ENCODE data around the gene EIF4G1. TPM values are rescaled to one million over a fixed set of nuclear protein-coding genes. Genes with fewer than 3 reads are reported as not detected.

The EIF4G1 gene
- polyA plus RNA-seq, 6 donors from 2014 or later, result 6.4 to 30.0 (median 14.1) TPM

DNA sequence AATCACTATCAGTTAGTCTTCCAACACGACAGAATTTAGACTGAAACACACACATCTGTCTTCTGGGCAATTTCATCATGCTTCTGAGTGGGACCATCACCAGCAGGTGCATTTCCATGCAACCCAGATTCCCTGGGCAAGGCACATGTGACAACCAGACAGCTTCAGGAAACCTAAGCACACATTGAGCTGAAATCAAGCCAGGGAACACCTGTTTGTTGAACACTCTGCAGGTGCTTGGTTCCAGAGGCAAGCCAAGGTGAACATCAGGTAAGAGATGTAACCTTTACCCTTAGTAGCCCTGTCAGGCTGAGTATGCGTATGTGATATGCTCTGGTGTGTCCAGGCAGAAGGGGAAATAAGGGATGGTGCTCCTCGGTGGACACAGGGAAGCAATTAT is 18.6 kb upstream of the EIF4G1 start:
- Mint-ChIP-seq H3K27me3 (peaks cover 0 to 17% (median 11%) of the 10 kb centered on the region in 3 donors), H3K4me1 (peaks cover 12 to 24% (median 12%) of the 10 kb centered on the region in 3 donors), H3K27ac (peak overlapping the region in 1 of 6 donors; percentile 22), H3K9me3 (no peaks in the 10 kb centered on the region), H3K4me3 (peak overlapping the region in 1 of 8 donors; percentile 70), H3K36me3 (no peaks in the 10 kb centered on the region)
- ATAC-seq (ENCODE audit: low read depth in 2 of 2) (no peak), DNase-seq (no peak)

DNA sequence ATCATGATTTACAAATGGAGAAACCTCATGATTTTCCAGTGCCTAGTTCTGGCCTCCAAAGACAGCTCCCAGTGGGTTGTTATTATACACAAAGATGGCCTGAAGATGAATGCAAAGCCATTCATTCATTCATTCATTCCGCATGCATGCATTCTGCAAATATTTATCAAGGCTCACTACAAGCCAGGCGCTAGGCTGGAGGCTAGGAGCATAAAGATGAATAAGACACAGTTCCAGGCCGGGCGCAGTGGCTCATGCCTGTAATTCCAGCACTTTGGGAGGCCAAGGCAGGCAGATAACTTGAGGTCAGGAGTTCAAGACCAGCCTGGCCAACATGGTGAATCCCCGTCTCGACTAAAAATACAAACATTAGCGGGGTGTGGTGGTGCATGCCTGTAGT is 17.8 kb upstream of the EIF4G1 start:
- peak overlapping the region in 7 of 8 donors; percentile 48 to 90 (median 77) for H3K4me3 Mint-ChIP-seq
- H3K27ac Mint-ChIP-seq, result no peak overlapping the region
- H3K9me3 Mint-ChIP-seq, result no peaks in the 10 kb centered on the region

DNA sequence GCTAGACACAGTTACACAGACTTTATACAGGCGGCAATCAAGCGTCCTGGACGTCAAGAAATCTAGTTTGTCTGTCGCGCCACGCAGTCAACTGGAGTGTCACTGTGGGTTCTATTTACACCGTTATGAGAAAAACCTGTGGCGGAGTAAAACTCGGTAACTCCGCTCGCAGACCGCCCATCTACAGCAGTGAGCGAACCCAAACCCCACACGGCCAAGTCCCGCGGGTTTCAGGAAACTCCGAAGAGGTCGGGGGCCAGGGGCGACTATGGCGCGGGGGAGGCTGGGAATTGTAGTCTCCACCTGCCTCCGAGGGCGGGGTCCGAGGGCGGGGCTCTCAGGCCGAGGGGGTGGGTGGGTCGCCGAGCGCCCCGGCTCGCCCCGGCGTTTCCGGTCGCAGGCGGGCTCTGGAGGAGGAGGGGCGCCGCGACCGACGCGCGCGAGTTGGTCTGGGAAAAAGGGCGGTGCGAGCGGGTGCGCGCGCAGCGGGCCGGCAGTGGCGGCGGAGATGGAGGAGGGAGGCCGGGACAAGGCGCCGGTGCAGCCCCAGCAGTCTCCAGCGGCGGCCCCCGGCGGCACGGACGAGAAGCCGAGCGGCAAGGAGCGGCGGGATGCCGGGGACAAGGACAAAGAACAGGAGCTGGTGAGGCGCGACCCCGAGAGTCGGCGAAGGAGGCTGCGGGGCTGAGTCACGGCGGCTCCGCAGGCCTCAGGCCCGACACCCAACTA is 15.5 kb upstream of the EIF4G1 start, which contains the start of gene PSMD2:
PSMD2 (plus strand) TSS at position 483 of the 729 bp plus-strand sequence; CDS start at position 509, 26 bp downstream.
- ATAC-seq (ENCODE audit: low read depth in 2 of 2), result peak; percentile 90 to 92
- H3K4me3 Mint-ChIP-seq, result peak within 1 kb of the TSS; percentile 89 to 97 (median 92)
- peak; percentile 96 for DNase-seq
- peaks cover 14 to 32% (median 15%) of the 10 kb centered on the region in 3 donors for H3K4me1 Mint-ChIP-seq
- H3K9me3 Mint-ChIP-seq, result no peaks in the 10 kb centered on the region
- peaks cover 0 to 9% of the 10 kb centered on the region in 2 donors for H3K36me3 Mint-ChIP-seq
- peak within 1 kb of the TSS; percentile 33 to 95 (median 87) for H3K27ac Mint-ChIP-seq
- H3K27me3 Mint-ChIP-seq, result no peaks in the 10 kb centered on the region

More for the DNA sequence above, 17.8 kb upstream of the EIF4G1 start:
- peaks cover 0 to 13% (median 11%) of the 10 kb centered on the region in 3 donors for H3K27me3 Mint-ChIP-seq
- H3K4me1 Mint-ChIP-seq, result peaks cover 13 to 31% (median 14%) of the 10 kb centered on the region in 3 donors
- peaks cover 0 to 4% of the 10 kb centered on the region in 2 donors for H3K36me3 Mint-ChIP-seq
- DNase-seq (no peak), ATAC-seq (ENCODE audit: low read depth in 2 of 2) (no peak)

DNA sequence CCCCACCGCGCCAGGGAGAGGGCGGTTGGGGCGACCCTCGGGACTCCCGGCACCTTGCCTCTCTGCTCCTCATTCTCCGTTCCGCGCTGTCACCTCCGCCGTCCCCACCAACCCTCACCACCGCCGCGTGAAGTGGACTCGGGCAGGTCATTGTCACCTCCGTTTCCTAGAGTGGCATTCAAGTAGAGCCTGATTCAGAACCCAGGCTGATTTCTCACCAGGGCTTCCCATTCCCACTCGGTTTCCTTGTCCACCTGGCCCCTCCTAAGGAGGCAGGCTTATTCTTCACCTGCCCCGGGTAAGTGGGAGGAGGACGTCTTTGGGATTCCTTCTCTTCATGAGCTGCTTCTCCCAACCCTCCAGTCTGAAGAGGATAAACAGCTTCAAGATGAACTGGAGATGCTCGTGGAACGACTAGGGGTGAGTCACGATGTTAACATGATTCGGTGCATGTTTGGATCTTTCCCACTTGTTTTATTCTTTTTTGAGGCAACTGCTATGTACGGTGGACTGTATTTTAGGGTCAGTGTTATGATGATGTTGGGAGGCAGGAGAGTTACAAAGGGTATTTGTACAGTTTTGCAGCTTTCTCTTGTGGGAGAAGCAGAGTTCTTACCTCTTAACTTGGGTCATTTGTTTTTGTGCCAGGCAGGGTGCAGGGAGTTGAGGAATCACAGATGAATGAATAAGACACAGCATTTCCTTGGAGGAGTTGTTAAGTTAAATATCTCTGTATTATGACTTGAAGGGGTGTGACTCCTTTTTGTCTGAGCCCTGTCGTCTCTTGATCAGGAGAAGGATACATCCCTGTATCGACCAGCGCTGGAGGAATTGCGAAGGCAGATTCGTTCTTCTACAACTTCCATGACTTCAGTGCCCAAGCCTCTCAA is 14.7 kb upstream of the EIF4G1 start:
- Mint-ChIP-seq H3K4me1 (peaks cover 18 to 32% (median 19%) of the 10 kb centered on the region in 3 donors), H3K4me3 (peak overlapping the region; percentile 89 to 97 (median 92)), H3K9me3 (no peaks in the 10 kb centered on the region), H3K27ac (peak overlapping the region in 4 of 6 donors; percentile 50 to 95 (median 71)), H3K36me3 (peaks cover 0 to 15% of the 10 kb centered on the region in 2 donors), H3K27me3 (no peaks in the 10 kb centered on the region)
- no peak for DNase-seq
- no peak for ATAC-seq (ENCODE audit: low read depth in 2 of 2)

DNA sequence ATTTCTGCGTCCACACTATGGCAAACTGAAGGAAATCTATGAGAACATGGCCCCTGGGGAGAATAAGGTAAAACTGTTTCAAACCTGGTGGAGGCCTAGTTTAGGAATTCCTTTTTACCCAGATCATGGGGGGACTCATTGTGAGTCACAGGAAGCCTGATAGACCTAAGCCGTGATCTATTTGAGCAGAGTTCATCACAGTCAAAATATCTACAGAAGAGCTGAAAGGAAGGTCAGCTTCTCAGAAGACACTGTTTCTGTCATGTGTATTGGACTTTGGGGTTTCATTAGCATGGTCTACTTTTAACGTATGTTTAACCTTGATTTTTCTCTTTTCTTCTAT is 14.1 kb upstream of the EIF4G1 start:
- peak overlapping the region in 1 of 6 donors; percentile 64 for H3K27ac Mint-ChIP-seq
- peak overlapping the region; percentile 89 to 97 (median 92) for H3K4me3 Mint-ChIP-seq
- no peak for ATAC-seq (ENCODE audit: low read depth in 2 of 2)
- no peaks in the 10 kb centered on the region for H3K27me3 Mint-ChIP-seq
- peaks cover 0 to 15% of the 10 kb centered on the region in 2 donors for H3K36me3 Mint-ChIP-seq
- DNase-seq, result no peak
- H3K4me1 Mint-ChIP-seq, result peaks cover 18 to 32% (median 19%) of the 10 kb centered on the region in 3 donors
- no peaks in the 10 kb centered on the region for H3K9me3 Mint-ChIP-seq

DNA sequence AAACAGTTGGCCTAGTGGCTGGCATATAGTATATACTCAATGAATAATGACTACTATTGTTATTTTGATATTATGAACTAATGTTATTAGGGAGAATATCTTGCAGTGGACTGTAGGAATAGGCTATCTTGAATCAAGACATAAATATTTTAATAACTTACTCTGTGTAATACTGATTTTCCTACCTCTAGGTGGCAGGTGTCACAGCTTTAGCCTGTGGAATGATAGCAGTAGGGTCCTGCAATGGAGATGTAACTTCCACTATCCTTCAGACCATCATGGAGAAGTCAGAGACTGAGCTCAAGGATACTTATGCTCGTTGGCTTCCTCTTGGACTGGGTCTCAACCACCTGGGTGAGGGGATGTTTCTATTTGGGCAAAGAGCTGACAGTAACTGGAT is 8.8 kb upstream of the EIF4G1 start:
- Mint-ChIP-seq H3K4me1 (peaks cover 8 to 9% (median 9%) of the 10 kb centered on the region in 3 donors), H3K27me3 (no peaks in the 10 kb centered on the region), H3K27ac (peak overlapping the region in 2 of 6 donors; percentile 30 to 49), H3K9me3 (no peaks in the 10 kb centered on the region), H3K36me3 (peaks cover 11 to 30% of the 10 kb centered on the region in 2 donors), H3K4me3 (no peak overlapping the region)
- peak; percentile 57 to 65 for ATAC-seq (ENCODE audit: low read depth in 2 of 2)
- no peak for DNase-seq

DNA sequence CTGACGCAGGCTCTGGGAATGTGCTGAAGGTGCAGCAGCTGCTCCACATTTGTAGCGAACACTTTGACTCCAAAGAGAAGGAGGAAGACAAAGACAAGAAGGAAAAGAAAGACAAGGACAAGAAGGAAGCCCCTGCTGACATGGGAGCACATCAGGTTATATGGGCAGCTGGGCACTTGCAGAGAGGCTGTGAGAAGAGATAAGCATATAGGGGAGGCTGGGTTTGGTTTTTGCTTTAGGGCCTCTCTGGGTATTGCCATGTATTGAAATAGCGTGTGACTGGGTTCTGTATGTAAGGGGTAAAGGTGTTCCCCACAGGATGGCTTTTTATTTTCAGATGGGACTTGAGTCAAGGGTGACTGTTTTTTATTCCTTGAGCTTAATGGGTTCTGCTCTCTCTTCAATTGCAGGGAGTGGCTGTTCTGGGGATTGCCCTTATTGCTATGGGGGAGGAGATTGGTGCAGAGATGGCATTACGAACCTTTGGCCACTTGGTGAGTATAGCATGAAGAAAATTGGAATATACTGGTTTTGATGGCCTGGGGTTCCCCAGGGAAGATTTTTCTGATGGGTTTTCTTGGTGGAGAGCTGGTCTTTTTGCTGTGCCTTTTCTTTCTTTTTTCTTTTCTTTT is 7.9 kb upstream of the EIF4G1 start:
- peak overlapping the region in 2 of 6 donors; percentile 2 to 66 for H3K27ac Mint-ChIP-seq
- no peaks in the 10 kb centered on the region for H3K9me3 Mint-ChIP-seq
- DNase-seq, result no peak
- peaks cover 11 to 28% of the 10 kb centered on the region in 2 donors for H3K36me3 Mint-ChIP-seq
- no peak overlapping the region for H3K4me3 Mint-ChIP-seq
- ATAC-seq (ENCODE audit: low read depth in 2 of 2), result no peak
- H3K27me3 Mint-ChIP-seq, result no peaks in the 10 kb centered on the region
- H3K4me1 Mint-ChIP-seq, result peaks cover 3 to 6% (median 5%) of the 10 kb centered on the region in 3 donors

DNA sequence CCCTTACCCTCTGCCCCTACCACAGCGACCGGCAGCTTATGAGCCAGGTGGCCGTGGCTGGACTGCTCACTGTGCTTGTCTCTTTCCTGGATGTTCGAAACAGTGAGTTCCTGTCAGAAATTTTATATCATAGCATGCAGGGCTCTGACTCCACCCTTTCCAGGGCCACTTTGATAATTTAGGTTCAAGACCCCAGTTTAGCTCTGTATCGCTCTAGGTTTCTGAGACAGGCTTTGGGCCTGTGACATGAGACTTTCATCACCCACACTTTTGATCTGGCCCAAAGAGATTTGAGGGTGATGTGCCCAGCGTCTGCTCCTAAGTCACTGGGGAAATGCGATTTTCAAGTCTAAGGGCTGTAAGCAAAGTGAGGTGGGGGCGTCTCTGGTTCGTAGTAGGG is 6.5 kb upstream of the EIF4G1 start:
- H3K4me3 Mint-ChIP-seq, result no peak overlapping the region
- no peaks in the 10 kb centered on the region for H3K27me3 Mint-ChIP-seq
- H3K9me3 Mint-ChIP-seq, result no peaks in the 10 kb centered on the region
- peaks cover 11 to 22% of the 10 kb centered on the region in 2 donors for H3K36me3 Mint-ChIP-seq
- H3K4me1 Mint-ChIP-seq, result peaks cover 0 to 5% (median 3%) of the 10 kb centered on the region in 3 donors
- H3K27ac Mint-ChIP-seq, result peak overlapping the region in 1 of 6 donors; percentile 76
- DNase-seq, result no peak
- no peak for ATAC-seq (ENCODE audit: low read depth in 2 of 2)

DNA sequence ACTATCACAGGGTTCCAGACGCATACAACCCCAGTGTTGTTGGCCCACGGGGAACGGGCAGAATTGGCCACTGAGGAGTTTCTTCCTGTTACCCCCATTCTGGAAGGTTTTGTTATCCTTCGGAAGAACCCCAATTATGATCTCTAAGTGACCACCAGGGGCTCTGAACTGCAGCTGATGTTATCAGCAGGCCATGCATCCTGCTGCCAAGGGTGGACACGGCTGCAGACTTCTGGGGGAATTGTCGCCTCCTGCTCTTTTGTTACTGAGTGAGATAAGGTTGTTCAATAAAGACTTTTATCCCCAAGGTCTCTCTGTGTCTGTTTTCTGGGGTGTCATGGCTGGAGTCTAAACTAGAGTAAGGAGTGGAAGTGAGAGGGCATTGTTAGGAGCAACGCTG is 5.7 kb upstream of the EIF4G1 start:
- Mint-ChIP-seq H3K27ac (no peak overlapping the region), H3K9me3 (no peaks in the 10 kb centered on the region), H3K36me3 (peaks cover 11 to 22% of the 10 kb centered on the region in 2 donors), H3K27me3 (no peaks in the 10 kb centered on the region), H3K4me1 (peaks cover under 1 to 5% (median 3%) of the 10 kb centered on the region in 3 donors), H3K4me3 (no peak overlapping the region)
- no peak for DNase-seq
- no peak for ATAC-seq (ENCODE audit: low read depth in 2 of 2)

DNA sequence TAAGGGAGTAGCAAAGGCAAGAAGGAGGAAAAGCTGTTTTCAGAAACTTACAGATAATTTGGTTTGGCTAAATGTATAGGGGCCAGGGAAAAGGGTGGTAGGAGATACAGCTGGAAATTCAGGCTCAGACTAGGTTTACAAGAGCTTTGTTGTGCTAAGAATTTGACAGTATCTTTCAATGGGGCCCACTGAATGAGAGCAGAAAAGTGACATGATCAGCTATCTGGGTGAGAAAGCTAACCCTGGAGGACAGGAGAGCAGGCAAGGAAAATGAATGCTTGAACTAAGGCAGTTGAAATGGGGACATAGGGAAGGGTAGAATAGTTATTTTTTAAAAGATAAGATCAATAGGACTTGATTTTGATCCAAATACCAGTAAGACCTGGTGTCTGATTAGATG is 2.8 kb upstream of the EIF4G1 start:
- H3K4me3 Mint-ChIP-seq, result peak overlapping the region in 3 of 8 donors; percentile 17 to 71 (median 33)
- H3K27ac Mint-ChIP-seq, result peak overlapping the region in 2 of 6 donors; percentile 6 to 9
- peaks cover 11 to 15% of the 10 kb centered on the region in 2 donors for H3K36me3 Mint-ChIP-seq
- no peaks in the 10 kb centered on the region for H3K27me3 Mint-ChIP-seq
- H3K9me3 Mint-ChIP-seq, result no peaks in the 10 kb centered on the region
- DNase-seq (no peak), ATAC-seq (ENCODE audit: low read depth in 2 of 2) (no peak)
- H3K4me1 Mint-ChIP-seq, result peaks cover 8 to 14% (median 11%) of the 10 kb centered on the region in 3 donors

DNA sequence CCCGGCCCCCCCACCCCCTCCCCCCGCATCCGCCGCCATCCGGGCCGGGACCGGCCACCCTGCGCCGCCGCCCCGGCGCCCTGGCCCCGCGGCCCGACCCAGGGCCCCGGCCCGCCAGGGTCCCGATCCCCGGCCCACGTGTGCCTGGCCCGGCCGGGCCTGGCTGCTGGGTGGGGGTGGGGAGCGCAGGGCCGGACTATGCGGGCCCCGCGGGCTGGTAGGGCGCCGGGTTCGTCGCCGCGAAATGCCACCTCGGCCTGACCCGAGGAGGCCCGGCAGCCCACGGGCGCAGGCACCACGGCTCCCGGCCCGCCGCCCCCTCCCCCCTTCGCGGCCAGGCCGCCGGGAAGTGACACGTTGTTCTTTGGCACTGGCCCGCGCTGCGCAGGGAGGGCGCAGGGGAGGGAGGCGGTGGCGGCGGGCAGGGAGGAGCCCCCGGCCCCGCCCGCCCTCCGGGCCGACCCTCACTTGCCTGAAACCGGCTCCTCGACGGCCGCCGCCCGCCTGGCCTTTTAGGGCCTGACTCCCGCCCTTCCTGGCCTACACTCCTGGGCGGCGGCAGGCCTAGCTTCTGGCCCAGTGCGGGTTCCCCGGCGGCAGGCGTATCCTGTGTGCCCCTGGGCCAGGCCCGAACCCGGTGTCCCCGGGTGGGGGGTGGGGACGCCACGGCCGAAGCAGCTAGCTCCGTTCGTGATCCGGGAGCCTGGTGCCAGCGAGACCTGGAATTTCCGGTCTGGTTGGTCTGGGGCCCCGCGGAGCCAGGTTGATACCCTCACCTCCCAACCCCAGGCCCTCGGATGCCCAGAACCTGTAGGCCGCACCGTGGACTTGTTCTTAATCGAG is 515 bp downstream of the EIF4G1 start:
- Mint-ChIP-seq H3K4me1 (peaks cover 24 to 36% (median 33%) of the 10 kb centered on the region in 3 donors), H3K27ac (peak overlapping the region; percentile 66 to 97 (median 86))
- ATAC-seq (ENCODE audit: low read depth in 2 of 2), result peak; percentile 54 to 55

DNA sequence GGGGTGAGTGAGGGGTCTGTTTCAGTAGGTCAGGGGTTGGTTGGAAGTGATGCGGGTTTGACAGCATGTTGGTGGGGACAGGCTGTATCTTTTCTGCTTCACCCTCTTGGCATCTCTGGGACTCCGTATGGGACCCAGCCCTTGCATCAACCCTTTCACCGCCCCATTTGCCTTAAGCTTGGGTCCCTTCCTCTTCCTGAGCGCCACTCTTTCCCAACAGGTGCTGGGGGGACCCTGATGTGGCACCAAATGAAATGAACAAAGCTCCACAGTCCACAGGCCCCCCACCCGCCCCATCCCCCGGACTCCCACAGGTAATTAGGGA is 1.1 kb downstream of the EIF4G1 start:
- H3K36me3 Mint-ChIP-seq, result no peaks in the 10 kb centered on the region
- no peak for ATAC-seq (ENCODE audit: low read depth in 2 of 2)
- DNase-seq, result no peak
- peak overlapping the region; percentile 61 to 97 (median 78) for H3K27ac Mint-ChIP-seq
- peak overlapping the region; percentile 50 to 92 (median 84) for H3K4me3 Mint-ChIP-seq
- no peaks in the 10 kb centered on the region for H3K27me3 Mint-ChIP-seq
- H3K9me3 Mint-ChIP-seq, result no peaks in the 10 kb centered on the region
- peaks cover 24 to 36% (median 33%) of the 10 kb centered on the region in 3 donors for H3K4me1 Mint-ChIP-seq

More for the DNA sequence above, 515 bp downstream of the EIF4G1 start:
- Mint-ChIP-seq H3K36me3 (no peaks in the 10 kb centered on the region), H3K9me3 (no peaks in the 10 kb centered on the region), H3K4me3 (peak overlapping the region; percentile 79 to 94 (median 90)), H3K27me3 (no peaks in the 10 kb centered on the region)
- DNase-seq, result peak; percentile 63
